ENCODE data around the gene ITGA1. TPM values are rescaled to one million over a fixed set of nuclear protein-coding genes. Genes with fewer than 3 reads are reported as not detected.

The ITGA1 gene
- total RNA-seq, 2 donors from 2014 or later: 0.33 to 3.5 TPM

DNA sequence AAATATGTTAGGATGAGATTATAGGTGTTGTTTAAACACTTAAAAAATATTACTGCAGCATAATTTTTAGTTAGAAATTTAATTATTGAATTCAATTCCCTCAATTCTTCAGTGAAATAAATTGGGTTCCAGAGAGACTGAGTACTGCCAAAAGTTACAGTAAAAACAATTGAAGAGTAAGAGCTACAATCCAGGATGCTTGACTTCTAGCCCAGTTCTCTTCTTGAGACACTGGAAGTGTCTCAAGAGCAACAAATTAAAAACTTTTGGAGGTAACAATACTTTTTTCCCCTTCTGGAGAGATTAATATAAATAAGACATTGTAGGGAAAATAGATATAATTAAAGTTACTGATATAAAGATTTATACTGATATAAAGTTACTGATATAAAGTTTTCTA is 8.3 kb downstream of the ITGA1 start:
- Mint-ChIP-seq H3K27ac (no peak overlapping the region), H3K4me1 (peaks cover 26% of the 10 kb centered on the region), H3K27me3 (ENCODE audit: insufficient read depth) (no peaks in the 10 kb centered on the region), H3K36me3 (ENCODE audit: low read depth) (no peaks in the 10 kb centered on the region), H3K9me3 (no peaks in the 10 kb centered on the region), H3K4me3 (no peak overlapping the region)
- H3K27me3 ChIP-seq (ENCODE audit: control insufficient read depth, insufficient read depth, low read length, poor library complexity, severe bottlenecking): no peaks in the 10 kb centered on the region
- no peak overlapping the region for H3K27ac ChIP-seq (ENCODE audit: low read depth, low read length)
- H3K4me3 ChIP-seq (ENCODE audit: low read length): no peak overlapping the region
- no peak for DNase-seq
- H3K9me3 ChIP-seq (ENCODE audit: control insufficient read depth, low read length): no peaks in the 10 kb centered on the region
- H3K4me1 ChIP-seq (ENCODE audit: control insufficient read depth, insufficient read depth, low read length): no peaks in the 10 kb centered on the region
- TF ChIP-seq CTCF (conservative IDR thresholded peaks at IDR 0.05): no peak
- H3K36me3 ChIP-seq (ENCODE audit: control insufficient read depth, insufficient read depth, low read length): no peaks in the 10 kb centered on the region
- no peak overlapping the region for H3K9ac ChIP-seq (ENCODE audit: extremely low read depth, low read length, poor library complexity, severe bottlenecking)

- Histone ChIP-seq H3K27me3 (ENCODE audit: control insufficient read depth, insufficient read depth, low read length, poor library complexity, severe bottlenecking) (no peaks in the 10 kb centered on the region), H3K27ac (ENCODE audit: low read depth, low read length) (no peak overlapping the region), H3K4me1 (ENCODE audit: control insufficient read depth, insufficient read depth, low read length) (no peaks in the 10 kb centered on the region), H3K9me3 (ENCODE audit: control insufficient read depth, low read length) (no peaks in the 10 kb centered on the region), H3K9ac (ENCODE audit: extremely low read depth, low read length, poor library complexity, severe bottlenecking) (no peak overlapping the region), H3K4me3 (ENCODE audit: low read length) (no peak overlapping the region), H3K36me3 (ENCODE audit: control insufficient read depth, insufficient read depth, low read length) (no peaks in the 10 kb centered on the region)
- 84 to 100% methylated on average over 1 to 2 of the region's 2 CpGs for WGBS, 2 experiments (ENCODE audit: insufficient coverage in 1 of 2, insufficient read length in 1 of 2)
- Mint-ChIP-seq H3K4me1 (peaks cover 31% of the 10 kb centered on the region), H3K9me3 (no peaks in the 10 kb centered on the region), H3K27ac (no peak overlapping the region), H3K27me3 (ENCODE audit: insufficient read depth) (no peaks in the 10 kb centered on the region), H3K36me3 (ENCODE audit: low read depth) (peaks cover 4% of the 10 kb centered on the region), H3K4me3 (no peak overlapping the region)
- no peak for DNase-seq
- no peak for TF ChIP-seq CTCF (conservative IDR thresholded peaks at IDR 0.05)
Observed at GRCh38 chr5:52796516-52797103, 8.9 kb downstream of the ITGA1 start.

GRCh38 chr5:52798938-52799337 is 11.2 kb downstream of the ITGA1 start:
- peaks cover 3% of the 10 kb centered on the region for H3K4me1 ChIP-seq (ENCODE audit: control insufficient read depth, insufficient read depth, low read length)
- H3K9ac ChIP-seq (ENCODE audit: extremely low read depth, low read length, poor library complexity, severe bottlenecking): peak overlapping the region; percentile 90
- H3K27me3 ChIP-seq (ENCODE audit: control insufficient read depth, insufficient read depth, low read length, poor library complexity, severe bottlenecking): no peaks in the 10 kb centered on the region
- H3K27ac ChIP-seq (ENCODE audit: low read depth, low read length): peak overlapping the region; percentile 92
- TF ChIP-seq CTCF (conservative IDR thresholded peaks at IDR 0.05): no peak
- Mint-ChIP-seq H3K4me1 (peaks cover 33% of the 10 kb centered on the region), H3K36me3 (ENCODE audit: low read depth) (peaks cover 6% of the 10 kb centered on the region), H3K9me3 (no peaks in the 10 kb centered on the region), H3K4me3 (peak overlapping the region; percentile 83), H3K27me3 (ENCODE audit: insufficient read depth) (no peaks in the 10 kb centered on the region), H3K27ac (peak overlapping the region; percentile 98)
- DNase-seq: no peak
- H3K36me3 ChIP-seq (ENCODE audit: control insufficient read depth, insufficient read depth, low read length): no peaks in the 10 kb centered on the region
- WGBS, 2 experiments (ENCODE audit: insufficient coverage in 1 of 2, insufficient read length in 1 of 2): 30 to 50% methylated on average over 2 to 3 of the region's 3 CpGs
- no peaks in the 10 kb centered on the region for H3K9me3 ChIP-seq (ENCODE audit: control insufficient read depth, low read length)
- H3K4me3 ChIP-seq (ENCODE audit: low read length): peak overlapping the region; percentile 99
